IMR-90 (cell line): Measurements from ENCODE around the gene ITGA6. TPM values are rescaled to one million over a fixed set of nuclear protein-coding genes. Genes with fewer than 3 reads are reported as not detected.

Source experiments
- ATAC-seq: fragments of 200-7000 bp; cut with Tn5 transposase; 2 replicates; pipeline ENCODE4 v1.9.1; 2020; ENCODE audit warnings: low read depth, mild to moderate bottlenecking, moderate library complexity
- BruUV-seq: library from RNA; stranded (reverse); fragments of 400-500 nt; replicated peaks from 2 replicates; lab custom pipeline; 2021; lab: Mats Ljungman, UMichigan
- CTCF ChIA-PET: fragments of 300-600 bp; formaldehyde crosslinking; extraction: SDS; loops from one replicate; lab custom pipeline; 2021; ENCODE audit warnings: antibody characterized with exemption; lab: Yijun Ruan, JAX
- POLR2A ChIA-PET: fragments of 300-600 bp; sonication (Branson Sonifier 250); formaldehyde crosslinking; loops from one replicate; lab custom pipeline; 2022; ENCODE audit warnings: antibody characterized with exemption; ENCODE audit not compliant: unreplicated experiment; lab: Charles Lee
- DNase-seq: peaks from one replicate; pipeline ENCODE4 v3.0.0; 2013
- H2AFZ ChIP-seq: replicated peaks from 2 replicates; pipeline ENCODE3; 2013; ENCODE audit warnings: low read length, mild to moderate bottlenecking; ENCODE audit not compliant: poor library complexity
- H2AK5ac ChIP-seq: 2 replicates; pipeline ENCODE4 v1.6.1; 2013; ENCODE audit warnings: low read depth, low read length, inconsistent platforms
- H2AK9ac ChIP-seq: replicated peaks from 2 replicates; pipeline ENCODE3; 2013; ENCODE audit warnings: mild to moderate bottlenecking, low read depth, low read length, moderate library complexity; ENCODE audit not compliant: poor library complexity
- H2BK120ac ChIP-seq: 2 replicates; pipeline ENCODE4 v1.6.1; 2013; ENCODE audit warnings: low read depth, low read length, inconsistent platforms
- H2BK15ac ChIP-seq: 3 replicates; pipeline ENCODE4 v1.6.1; 2013; ENCODE audit warnings: low read depth, low read length, inconsistent platforms
- H2BK20ac ChIP-seq: 2 replicates; pipeline ENCODE4 v1.6.1; 2013; ENCODE audit warnings: low read depth, mild to moderate bottlenecking, inconsistent platforms, low read length, moderate library complexity
- H2BK5ac ChIP-seq: 2 replicates; pipeline ENCODE4 v1.6.1; 2013; ENCODE audit warnings: mild to moderate bottlenecking, low read depth, low read length, inconsistent platforms; ENCODE audit not compliant: poor library complexity, severe bottlenecking
- H3K14ac ChIP-seq: replicated peaks from 2 replicates; pipeline ENCODE4 v1.6.1; 2013; ENCODE audit warnings: low read depth, low read length, inconsistent platforms
- H3K18ac ChIP-seq: 2 replicates; pipeline ENCODE4 v1.6.1; 2013; ENCODE audit warnings: low read depth, low read length, control low read depth
- H3K23ac ChIP-seq: 2 replicates; pipeline ENCODE4 v1.6.1; 2013; ENCODE audit warnings: low read depth, low read length, inconsistent platforms
- H3K27ac ChIP-seq: 2 replicates; pipeline ENCODE4 v1.5.1; 2013; ENCODE audit warnings: mild to moderate bottlenecking, control low read depth, low read length; ENCODE audit not compliant: insufficient read depth
- H3K27me3 ChIP-seq: 2 replicates; pipeline ENCODE4 v1.6.1; 2013; ENCODE audit warnings: low read length; ENCODE audit not compliant: control insufficient read depth, insufficient read depth
- H3K36me3 ChIP-seq: 2 replicates; pipeline ENCODE4 v1.6.1; 2013; ENCODE audit warnings: low read length, mixed read lengths; ENCODE audit not compliant: control insufficient read depth, insufficient read depth
- H3K4ac ChIP-seq: 2 replicates; pipeline ENCODE4 v1.6.1; 2013; ENCODE audit warnings: low read depth, low read length, inconsistent platforms
- H3K4me1 ChIP-seq: 2 replicates; pipeline ENCODE4 v1.6.1; 2013; ENCODE audit warnings: low read length, mixed read lengths; ENCODE audit not compliant: control insufficient read depth, insufficient read depth
- H3K4me2 ChIP-seq: 2 replicates; pipeline ENCODE4 v1.6.1; 2013; ENCODE audit warnings: low read depth, mild to moderate bottlenecking, control low read depth, low read length, moderate library complexity
- H3K4me3 ChIP-seq: 2 replicates; pipeline ENCODE4 v1.5.1; 2013; ENCODE audit warnings: low read depth, mild to moderate bottlenecking, control low read depth, low read length, moderate library complexity; ENCODE audit not compliant: insufficient read depth
- H3K56ac ChIP-seq: 2 replicates; pipeline ENCODE4 v1.6.1; 2013; ENCODE audit warnings: low read length, inconsistent platforms; ENCODE audit not compliant: insufficient read depth; ENCODE audit errors: extremely low read depth
- H3K79me1 ChIP-seq, 2 experiments: 2 replicates each; pipeline ENCODE4 v1.6.1; 2013; ENCODE audit warnings: low read length in 2 of 2, inconsistent platforms in 1 of 2, low read depth in 1 of 2
- H3K9ac ChIP-seq: 2 replicates; pipeline ENCODE4 v1.6.1; 2013; ENCODE audit warnings: low read depth, low read length, control low read depth
- H3K9me1 ChIP-seq: 2 replicates; pipeline ENCODE4 v1.6.1; 2013; ENCODE audit warnings: low read length, inconsistent platforms; ENCODE audit not compliant: insufficient read depth
- H3K9me3 ChIP-seq: 2 replicates; pipeline ENCODE4 v1.6.1; 2013; ENCODE audit warnings: low read length; ENCODE audit not compliant: control insufficient read depth, insufficient read depth
- H4K20me1 ChIP-seq: 2 replicates; pipeline ENCODE4 v1.6.1; 2013; ENCODE audit warnings: low read length, inconsistent platforms; ENCODE audit not compliant: insufficient read depth
- H4K5ac ChIP-seq: 2 replicates; pipeline ENCODE4 v1.6.1; 2013; ENCODE audit warnings: mild to moderate bottlenecking, low read depth, low read length, control low read depth
- H4K8ac ChIP-seq, 2 experiments: 2 replicates each; pipeline ENCODE4 v1.6.1; 2013; ENCODE audit warnings: low read depth in 2 of 2, low read length in 2 of 2, control low read depth in 1 of 2, inconsistent platforms in 1 of 2
- H4K91ac ChIP-seq: 2 replicates; pipeline ENCODE4 v1.6.1; 2013; ENCODE audit warnings: low read depth, low read length, inconsistent platforms; ENCODE audit not compliant: insufficient read depth
- BHLHE40 ChIP-seq: fragments of 150-350 bp; IDR thresholded peaks from 2 replicates; pipeline ENCODE4 v1.6.1; 2016; ENCODE audit warnings: mild to moderate bottlenecking, low read depth, low read length
- MAFK ChIP-seq: IDR thresholded peaks from 2 replicates; pipeline ENCODE4 v1.6.1; 2012; ENCODE audit warnings: low read depth, low read length, improper control_type of control experiment
- NFE2L2 ChIP-seq: fragments of 150-350 bp; IDR thresholded peaks from 2 replicates; pipeline ENCODE4 v1.6.1; 2016; ENCODE audit warnings: low read depth, mild to moderate bottlenecking, low read length
- POLR2A ChIP-seq: IDR thresholded peaks from 2 replicates; pipeline ENCODE4 v1.6.1; 2012; ENCODE audit warnings: mild to moderate bottlenecking, low read depth, low read length
- RCOR1 ChIP-seq: IDR thresholded peaks from 2 replicates; pipeline ENCODE4 v1.6.1; 2012; ENCODE audit warnings: mild to moderate bottlenecking, low read length, improper control_type of control experiment; ENCODE audit not compliant: insufficient replicate concordance
- RFX5 ChIP-seq: IDR thresholded peaks from 2 replicates; pipeline ENCODE4 v1.8.0; 2012; ENCODE audit warnings: low read depth, mild to moderate bottlenecking, low read length, moderate library complexity
- SMC3 ChIP-seq: fragments of 150-350 bp; IDR thresholded peaks from 2 replicates; pipeline ENCODE4 v1.6.1; 2016; ENCODE audit warnings: low read depth, mild to moderate bottlenecking, antibody characterized with exemption, low read length, moderate library complexity
- WGBS, 2 experiments: methylation state at CpG; one replicate each; pipeline versions ENCODE4 v1.1.5 to v1.1.7; 2013; ENCODE audit warnings: missing lambda C conversion rate in 2 of 2; ENCODE audit not compliant: insufficient read length in 1 of 2; ENCODE audit errors: extremely low coverage in 2 of 2; 5-methylcytosine and 5-hydroxymethylcytosine counted together
- dilution Hi-C: fragments of 300-500 bp; cut with HindIII; formaldehyde crosslinking; loops from one replicate; pipeline ENCODE4 v1.14.3; 2018; ENCODE audit warnings: low sequenced_read_pairs; ENCODE audit not compliant: unreplicated experiment
- in situ Hi-C: fragments of 300-500 bp; cut with MboI; formaldehyde crosslinking; loops from 3 replicates; pipeline ENCODE4 v1.14.3; 2019; ENCODE audit warnings: low sequenced_read_pairs, inconsistent platforms, mixed read lengths
- intact Hi-C: fragments of 100-400 bp; cut with micrococcal nuclease; formaldehyde crosslinking; loops from 2 replicates; pipeline ENCODE4 v1.10.0; 2022
- polyA plus RNA-seq, 3 experiments: library from polyadenylated mRNA; depleted of rRNA; stranded (reverse); fragments of >200 nt; gene quantifications; 2 replicates each; pipeline ENCODE4 v1.2.3, GENCODE V29; 2012; ENCODE audit warnings: low replicate concordance in 1 of 3
- total RNA-seq: library from RNA; depleted of rRNA; stranded (reverse); fragments of >200 nt; gene quantifications from 2 replicates; pipeline ENCODE4 v1.2.3, GENCODE V29; 2012

The ITGA6 gene
- total and polyA plus RNA-seq, 2 of the 4 experiments (the other 2 are of a cell fraction): 12.5 to 43.9 TPM

DNA sequence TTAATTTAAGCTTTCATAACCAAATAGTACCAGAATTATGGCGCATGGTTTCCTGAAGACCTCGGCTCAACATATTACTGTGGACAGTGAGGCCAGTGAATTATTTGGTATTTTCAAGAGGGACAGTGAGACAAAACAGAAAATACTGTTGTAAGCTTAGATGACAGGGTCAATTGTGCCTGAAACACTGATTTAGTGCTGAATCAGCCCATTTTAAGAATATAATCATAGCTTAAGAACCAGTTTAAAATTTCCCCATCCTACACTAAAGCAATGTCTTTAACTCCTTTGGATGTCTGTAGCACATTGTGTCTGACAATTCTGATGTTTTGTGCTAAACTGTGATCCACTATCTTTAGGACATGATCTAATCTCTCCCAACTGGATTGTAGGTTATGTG lies 4.6 kb downstream of the ITGA6 start:
- no peak overlapping the region for H3K4me3 ChIP-seq
- intact Hi-C loops: no loop called here
- H2BK120ac ChIP-seq: no peak overlapping the region
- no peaks in the 10 kb centered on the region for H3K36me3 ChIP-seq
- no peaks in the 10 kb centered on the region for H3K9me3 ChIP-seq
- dilution Hi-C loops: no loop called here
- DNase-seq: no peak
- no peak overlapping the region for H2AK5ac ChIP-seq
- H4K5ac ChIP-seq: no peak overlapping the region
- in situ Hi-C loops: no loop called here
- peaks cover 1% of the 10 kb centered on the region; the same call in 1 of the 2 replicates for H3K9me1 ChIP-seq
- no peak overlapping the region for H3K18ac ChIP-seq
- no peak overlapping the region for H2AFZ ChIP-seq
- no peak overlapping the region for H2BK15ac ChIP-seq
- ChIA-PET POLR2A (no interaction called here), CTCF (interaction anchor here (0.9 to 1.4 kb wide), 3 partner anchors 12 to 30 kb away, joined by 3 to 8 read pairs (median 3); no protein-coding TSS in a partner anchor)
- no peak overlapping the region for H2BK5ac ChIP-seq
- no peaks in the 10 kb centered on the region for H4K20me1 ChIP-seq
- H3K14ac ChIP-seq: no peak overlapping the region
- H2BK20ac ChIP-seq: no peak overlapping the region
- H3K4ac ChIP-seq: no peak overlapping the region
- H3K27me3 ChIP-seq: no peaks in the 10 kb centered on the region
- H3K4me1 ChIP-seq: peaks cover 7% of the 10 kb centered on the region
- no TSS peak for BruUV-seq
- TF ChIP-seq BHLHE40 (no peak), NFE2L2 (no peak), RFX5 (no peak), RCOR1 (no peak), MAFK (peak; percentile 89), SMC3 (no peak), POLR2A (no peak)
- no peak overlapping the region for H2AK9ac ChIP-seq
- ATAC-seq: no peak
- peaks cover 32 to 66% of the 10 kb centered on the region in 2 experiments for H3K79me1 ChIP-seq
- no peak overlapping the region for H4K8ac ChIP-seq
- no peak overlapping the region for H3K27ac ChIP-seq
- no peak overlapping the region for H4K91ac ChIP-seq
- no peak overlapping the region for H3K4me2 ChIP-seq
- H3K23ac ChIP-seq: no peak overlapping the region
- no peak overlapping the region for H3K9ac ChIP-seq
- H3K56ac ChIP-seq: no peak overlapping the region
- WGBS, 2 experiments: no CpG with 5 or more reads among the region's 2 CpGs
